ENCODE results near the gene NTSR1.

Gene NTSR1

DNA sequence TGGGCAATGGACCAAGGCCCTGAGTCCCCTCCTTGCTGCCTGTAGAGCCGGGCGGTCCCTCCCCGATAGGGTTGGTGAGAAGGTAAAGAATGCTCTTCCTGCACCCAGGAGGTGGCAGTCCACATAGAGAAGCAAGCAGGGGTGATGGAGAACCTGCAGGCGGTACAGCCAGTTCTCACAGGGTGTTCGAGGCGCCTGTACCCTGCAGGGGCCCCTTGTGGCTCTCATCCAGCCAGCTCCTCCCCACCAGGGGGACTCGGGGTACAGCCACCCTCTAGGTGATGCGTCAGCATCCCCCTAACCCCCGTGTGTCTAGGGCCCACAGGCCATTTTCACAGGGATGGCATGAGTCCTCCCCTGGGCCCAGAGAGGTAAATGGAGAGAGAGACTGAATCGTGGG lies 103.1 kb downstream of the NTSR1 start:
- in situ Hi-C loops (cut with MboI; ENCODE audit: low sequenced_read_pairs) = no loop called here
